Measurements from ENCODE around the gene APBA2.

Gene APBA2

DNA sequence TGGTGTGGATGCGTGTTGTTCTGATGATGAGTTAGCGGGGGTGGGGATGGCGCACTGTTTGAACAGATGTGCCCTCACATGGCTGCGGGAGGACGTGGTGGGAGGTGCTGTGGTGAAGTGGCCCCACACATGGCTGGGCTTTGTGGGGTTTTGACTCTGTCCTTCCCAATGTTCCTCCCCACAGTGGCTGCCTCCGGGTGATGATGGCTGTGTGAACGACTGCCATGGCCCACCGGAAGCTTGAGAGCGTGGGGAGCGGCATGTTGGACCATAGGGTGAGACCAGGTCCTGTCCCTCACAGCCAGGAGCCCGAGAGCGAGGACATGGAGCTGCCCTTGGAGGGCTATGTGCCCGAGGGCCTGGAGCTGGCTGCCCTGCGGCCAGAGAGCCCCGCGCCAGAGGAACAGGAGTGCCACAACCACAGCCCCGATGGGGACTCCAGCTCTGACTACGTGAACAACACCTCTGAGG lies 167.9 kb downstream of the APBA2 start:
- no peak for DNase-seq (ENCODE audit: low read depth in 2 of 3, low spot score in 2 of 3)

DNA sequence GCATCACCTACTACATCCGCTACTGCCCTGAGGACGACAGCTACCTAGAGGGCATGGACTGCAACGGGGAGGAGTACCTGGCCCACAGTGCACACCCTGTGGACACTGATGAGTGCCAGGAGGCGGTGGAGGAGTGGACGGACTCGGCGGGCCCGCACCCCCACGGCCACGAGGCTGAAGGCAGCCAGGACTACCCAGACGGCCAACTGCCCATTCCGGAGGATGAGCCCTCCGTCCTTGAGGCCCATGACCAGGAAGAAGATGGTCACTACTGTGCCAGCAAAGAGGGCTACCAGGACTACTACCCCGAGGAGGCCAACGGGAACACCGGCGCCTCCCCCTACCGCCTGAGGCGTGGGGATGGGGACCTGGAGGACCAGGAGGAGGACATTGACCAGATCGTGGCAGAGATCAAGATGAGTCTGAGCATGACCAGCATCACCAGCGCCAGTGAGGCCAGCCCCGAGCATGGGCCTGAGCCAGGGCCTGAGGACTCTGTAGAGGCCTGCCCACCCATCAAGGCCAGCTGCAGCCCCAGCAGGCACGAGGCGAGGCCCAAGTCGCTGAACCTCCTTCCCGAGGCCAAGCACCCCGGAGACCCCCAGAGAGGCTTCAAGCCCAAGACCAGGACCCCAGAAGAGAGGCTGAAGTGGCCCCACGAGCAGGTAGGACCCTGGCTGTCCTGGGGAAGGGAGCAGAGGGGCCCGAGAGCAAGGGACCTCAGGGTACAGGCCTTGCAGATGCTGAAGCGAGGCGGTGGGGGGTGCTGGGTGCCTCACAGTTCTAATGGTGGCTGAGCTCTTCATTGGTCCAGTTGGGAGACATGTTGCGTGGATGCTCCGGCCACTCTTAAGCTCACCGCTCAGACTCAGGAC lies 168.6 kb downstream of the APBA2 start:
- no peak for DNase-seq (ENCODE audit: low read depth in 2 of 3, low spot score in 2 of 3)

DNA sequence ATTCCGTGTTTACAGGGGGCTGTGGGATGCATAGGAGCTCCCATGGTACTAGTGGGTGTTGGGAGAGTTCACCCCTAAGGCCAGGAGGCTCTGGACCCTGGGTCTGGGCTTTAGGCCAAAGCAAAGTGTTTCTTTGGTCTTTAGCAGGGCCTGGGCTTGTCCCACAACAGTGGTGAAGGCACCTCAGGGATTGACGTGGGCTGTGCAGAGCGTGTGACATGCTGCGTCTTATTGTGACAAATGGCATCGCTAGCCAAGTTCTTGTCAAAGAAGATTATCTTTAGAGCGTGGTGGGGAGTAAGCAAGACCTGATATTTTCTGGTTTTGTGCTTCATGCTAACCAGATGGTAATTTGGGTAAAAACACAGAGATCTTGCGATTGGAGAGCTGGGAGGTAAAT lies 170.1 kb downstream of the APBA2 start:
- no peak for DNase-seq (ENCODE audit: low read depth in 2 of 3, low spot score in 2 of 3)

DNA sequence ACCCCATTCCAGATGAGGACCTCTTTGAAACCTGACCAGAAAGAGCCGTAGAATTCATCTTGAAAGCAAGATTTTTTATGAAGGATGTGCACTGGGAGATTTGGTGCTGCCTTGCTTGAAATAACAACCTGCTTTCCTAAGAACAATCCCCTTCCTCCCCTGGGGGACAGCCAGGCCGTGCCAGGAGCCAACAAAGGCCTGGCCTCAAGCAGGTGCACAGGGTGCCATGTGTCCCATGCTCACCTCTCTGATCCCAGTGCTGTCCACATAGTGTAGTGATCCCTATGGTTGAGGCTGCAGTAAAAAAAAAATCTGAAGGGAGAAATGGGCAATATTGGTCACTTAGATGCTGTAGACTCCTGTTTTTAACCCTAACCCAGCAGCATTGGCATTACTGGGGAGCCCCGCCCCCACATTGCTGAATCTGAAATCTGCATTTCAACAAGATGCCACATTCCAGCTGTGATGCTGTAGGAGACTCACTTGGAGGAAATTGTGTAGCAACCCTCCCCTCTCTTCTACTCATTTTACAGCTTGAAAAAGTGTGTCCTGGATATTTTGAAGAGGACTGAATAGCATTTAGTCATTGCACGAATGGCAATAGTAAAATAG lies 171.2 kb downstream of the APBA2 start:
- no peak for DNase-seq (ENCODE audit: low read depth in 2 of 3, low spot score in 2 of 3)

DNA sequence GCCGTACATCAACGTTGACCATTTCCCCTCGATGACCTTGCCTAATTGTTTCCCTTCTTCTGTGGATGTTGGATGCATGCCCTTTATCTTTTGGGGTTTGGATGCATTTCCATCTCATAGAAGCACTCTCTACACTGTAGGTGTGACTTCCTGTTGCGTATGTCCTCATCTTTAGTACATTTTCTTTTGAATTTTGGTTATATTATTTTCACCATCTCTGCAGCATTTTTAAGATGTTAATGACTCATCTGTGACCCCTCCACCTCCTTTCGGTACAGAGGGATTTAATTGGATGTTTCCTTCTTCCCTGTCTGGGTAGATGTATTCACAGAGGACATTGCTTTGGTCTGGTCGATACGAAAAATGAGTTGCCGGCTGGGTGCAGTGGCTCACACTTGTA lies 172.1 kb downstream of the APBA2 start:
- DNase-seq (ENCODE audit: low read depth in 2 of 3, low spot score in 2 of 3): no peak

DNA sequence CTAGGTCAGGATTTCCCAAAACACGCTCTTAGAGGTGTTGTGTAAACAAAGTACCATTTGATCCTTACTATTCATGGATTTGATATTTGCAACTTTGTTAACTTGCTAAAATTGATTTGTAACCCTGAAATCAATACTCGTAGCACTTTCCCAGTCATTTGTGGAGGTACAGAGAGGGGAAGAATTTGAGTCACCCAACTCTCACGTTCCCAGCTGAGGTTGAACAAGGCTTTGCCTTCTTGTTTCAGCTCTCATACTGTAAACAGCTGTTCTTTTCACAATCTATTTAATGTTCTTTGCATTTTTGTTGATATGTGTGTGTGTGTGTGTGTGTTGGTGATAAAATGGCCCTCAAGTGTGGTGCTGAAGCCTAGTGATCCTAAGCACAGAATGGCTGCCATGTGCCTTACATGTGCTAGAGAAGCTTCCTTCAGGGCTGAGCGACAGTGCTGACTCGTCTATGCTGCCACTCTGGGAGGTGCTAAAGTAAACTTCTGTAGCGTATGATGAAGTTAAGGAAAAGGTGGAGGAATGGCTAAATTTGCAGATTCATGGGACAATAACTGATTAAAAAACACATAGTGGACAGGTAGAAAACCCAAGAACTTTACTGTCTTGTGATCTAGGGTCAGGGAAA lies 173.2 kb downstream of the APBA2 start:
- DNase-seq (ENCODE audit: low read depth in 2 of 3, low spot score in 2 of 3): no peak

GRCh38 chr15:29059871-29060640 lies 174.3 kb downstream of the APBA2 start:
- no peak for DNase-seq (ENCODE audit: low read depth in 2 of 3, low spot score in 2 of 3)

DNA sequence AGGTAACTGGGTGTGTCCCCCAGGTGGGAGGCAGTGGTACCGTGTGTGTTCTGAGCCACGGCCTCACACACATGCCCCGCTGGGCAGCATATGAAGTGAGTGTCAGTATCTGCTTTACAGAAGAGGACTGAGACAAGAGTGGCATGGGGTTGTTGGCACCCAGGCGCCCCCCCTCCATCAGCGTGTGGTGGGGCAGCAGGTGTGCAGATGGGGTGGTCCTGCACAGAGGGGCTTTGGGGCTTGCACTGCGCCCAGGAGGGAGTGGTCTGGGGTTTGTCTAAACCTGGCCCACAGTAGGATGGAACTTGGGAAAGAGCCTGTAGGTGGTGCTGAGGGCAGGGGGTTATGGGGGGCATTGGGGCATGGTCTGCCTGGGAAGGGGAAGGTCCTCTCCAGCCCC lies 176.0 kb downstream of the APBA2 start:
- no peak for DNase-seq (ENCODE audit: low read depth in 2 of 3, low spot score in 2 of 3)

- DNase-seq (ENCODE audit: low read depth in 2 of 3, low spot score in 2 of 3): no peak
Measured at GRCh38 chr15:29062179-29062591, 176.4 kb downstream of the APBA2 start.

GRCh38 chr15:29062626-29063025 lies 176.9 kb downstream of the APBA2 start:
- DNase-seq (ENCODE audit: low read depth in 2 of 3, low spot score in 2 of 3): no peak

GRCh38 chr15:29063646-29064045 lies 177.9 kb downstream of the APBA2 start:
- DNase-seq (ENCODE audit: low read depth in 2 of 3, low spot score in 2 of 3): no peak

- DNase-seq (ENCODE audit: low read depth in 2 of 3, low spot score in 2 of 3): no peak
Measured at GRCh38 chr15:29064290-29064689, 178.5 kb downstream of the APBA2 start.

- DNase-seq (ENCODE audit: low read depth in 2 of 3, low spot score in 2 of 3): no peak
Measured at GRCh38 chr15:29064731-29065130, 179.0 kb downstream of the APBA2 start.

- no peak for DNase-seq (ENCODE audit: low read depth in 2 of 3, low spot score in 2 of 3)
Measured at GRCh38 chr15:29065571-29065970, 179.8 kb downstream of the APBA2 start.

DNA sequence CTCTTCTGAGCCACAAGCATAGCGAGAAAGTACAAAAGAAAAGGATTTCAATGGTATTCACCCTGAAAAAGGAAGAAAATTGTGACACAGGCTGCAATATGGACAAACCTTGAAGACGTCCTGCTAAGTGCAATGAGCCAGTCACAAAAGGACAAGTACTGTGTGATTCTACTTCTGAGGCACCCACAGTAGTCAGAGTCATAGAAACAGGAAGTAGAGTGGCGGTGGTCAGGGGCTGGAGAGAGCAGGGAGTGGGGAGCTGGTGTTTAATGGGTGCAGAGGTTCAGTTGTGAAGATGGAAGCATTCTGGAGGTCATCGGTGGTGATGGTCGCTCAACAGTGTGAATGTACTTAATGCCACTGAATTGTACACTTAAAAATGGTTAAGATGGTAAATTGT lies 180.5 kb downstream of the APBA2 start:
- DNase-seq (ENCODE audit: low read depth in 2 of 3, low spot score in 2 of 3): no peak

- DNase-seq (ENCODE audit: low read depth in 2 of 3, low spot score in 2 of 3): no peak
Measured at GRCh38 chr15:29066838-29067237, 181.1 kb downstream of the APBA2 start.

- no peak for DNase-seq (ENCODE audit: low read depth in 2 of 3, low spot score in 2 of 3)
Measured at GRCh38 chr15:29067949-29068348, 182.2 kb downstream of the APBA2 start.

GRCh38 chr15:29070471-29071231 lies 184.9 kb downstream of the APBA2 start:
- DNase-seq (ENCODE audit: low read depth in 2 of 3, low spot score in 2 of 3): no peak

DNA sequence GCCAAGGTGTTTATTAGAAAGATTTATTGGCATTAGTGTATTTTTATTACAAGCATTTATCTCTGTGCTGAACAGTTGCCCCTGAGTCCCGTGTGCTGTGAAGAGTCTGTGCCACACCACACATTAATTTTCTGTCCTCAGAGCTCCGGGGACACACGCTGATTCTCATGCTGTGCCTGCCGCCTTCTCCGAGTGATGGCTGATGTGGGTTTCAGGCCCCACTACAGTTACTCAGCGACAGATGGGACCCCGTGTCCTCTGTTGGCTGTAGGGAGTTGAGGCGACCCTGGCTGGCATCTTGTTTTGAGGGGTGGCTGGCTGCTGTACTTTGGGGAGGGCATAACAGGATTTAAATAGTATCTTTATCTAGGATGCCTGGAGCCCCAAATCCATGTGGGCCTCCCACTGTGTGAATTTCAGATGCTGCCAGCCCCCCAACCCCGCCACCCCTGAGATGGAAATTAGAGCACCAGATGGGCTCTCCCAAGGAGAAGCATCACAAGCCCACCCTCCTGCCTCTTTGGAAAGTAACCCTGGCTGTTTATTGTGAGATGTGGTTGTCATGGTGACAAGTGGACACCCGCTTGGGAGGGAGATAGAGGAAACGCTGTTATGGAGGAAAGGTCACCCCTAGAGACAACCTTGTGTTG lies 185.6 kb downstream of the APBA2 start:
- no peak for DNase-seq (ENCODE audit: low read depth in 2 of 3, low spot score in 2 of 3)

DNA sequence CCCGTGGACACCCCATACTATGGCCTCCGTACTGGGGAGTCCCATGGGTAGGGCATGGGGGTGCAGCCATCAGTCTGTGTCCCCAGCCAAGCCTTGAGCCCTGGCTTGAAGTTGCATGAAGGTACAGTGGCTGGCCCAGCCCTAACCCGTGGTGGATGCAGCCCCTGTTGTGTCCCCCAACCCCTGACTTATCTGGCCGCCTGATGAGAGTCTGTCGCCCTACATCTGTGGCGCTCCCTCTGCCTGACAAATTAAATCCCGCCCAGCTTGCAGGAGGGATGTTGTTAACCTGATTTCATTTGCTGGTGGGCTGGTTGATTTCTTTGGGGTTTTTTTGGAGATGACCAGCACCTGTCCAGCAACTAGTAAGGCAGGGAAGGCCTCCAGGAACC lies 186.1 kb downstream of the APBA2 start:
- no peak for DNase-seq (ENCODE audit: low read depth in 2 of 3, low spot score in 2 of 3)

All from activated CD8-positive, alpha-beta memory T cell treated with anti-CD3 and anti-CD28 coated beads for 48 hours (primary cell).